ENCODE results near the gene CD48. TPM values are rescaled to one million over a fixed set of nuclear protein-coding genes. Genes with fewer than 3 reads are reported as not detected.

Gene CD48
- polyA plus RNA-seq, 1 donor (not counting 4 experiments of a cell fraction or from before 2014, with no cell fraction given), result 0.07 TPM

DNA sequence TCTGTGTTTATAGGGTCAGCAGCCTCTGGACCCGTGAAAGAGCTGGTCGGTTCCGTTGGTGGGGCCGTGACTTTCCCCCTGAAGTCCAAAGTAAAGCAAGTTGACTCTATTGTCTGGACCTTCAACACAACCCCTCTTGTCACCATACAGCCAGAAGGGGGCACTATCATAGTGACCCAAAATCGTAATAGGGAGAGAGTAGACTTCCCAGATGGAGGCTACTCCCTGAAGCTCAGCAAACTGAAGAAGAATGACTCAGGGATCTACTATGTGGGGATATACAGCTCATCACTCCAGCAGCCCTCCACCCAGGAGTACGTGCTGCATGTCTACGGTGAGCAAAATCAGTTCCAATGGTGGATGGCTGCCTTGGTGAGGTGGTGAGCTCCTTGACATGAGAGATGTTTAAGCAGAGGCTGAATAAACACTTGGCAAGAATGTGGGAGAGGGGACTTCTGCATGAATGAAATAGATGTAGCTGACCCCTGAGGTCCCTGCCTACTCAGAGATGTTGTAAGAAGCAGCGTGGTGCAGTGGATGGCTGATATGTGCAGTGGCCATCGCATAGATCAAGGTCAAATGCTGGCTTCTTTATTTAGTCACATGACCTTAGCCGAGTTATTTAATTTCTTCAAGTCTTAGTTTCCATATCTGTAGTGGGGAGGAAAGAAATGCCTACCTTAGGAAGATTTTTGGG is 36.7 kb upstream of the CD48 start:
- FAIRE-seq (peak; percentile 98), DNase-seq (ENCODE audit: low read depth, low spot score) (peak; percentile 87)
- Histone ChIP-seq H3K9me3 (ENCODE audit: control insufficient read depth, low read depth, low read length) (no peaks in the 10 kb centered on the region), H4K20me1 (ENCODE audit: control insufficient read depth, extremely low read depth, insufficient read depth, low read length) (no peaks in the 10 kb centered on the region), H3K36me3 (ENCODE audit: control insufficient read depth in 2 of 2, extremely low read depth in 1 of 2, insufficient read depth in 2 of 2, low read length in 2 of 2) (peaks cover 0 to 10% of the 10 kb centered on the region in 2 experiments), H3K27ac (ENCODE audit: control insufficient read depth, insufficient read depth, low read length) (peak overlapping the region; percentile 29), H3K4me3 (ENCODE audit: control insufficient read depth in 2 of 3, extremely low read depth in 1 of 3, insufficient read depth in 2 of 3, low read depth in 1 of 3, low read length in 3 of 3) (no peak overlapping the region), H3K27me3 (ENCODE audit: control insufficient read depth, extremely low read depth, insufficient read depth, low read length) (no peaks in the 10 kb centered on the region), H3K79me2 (ENCODE audit: control insufficient read depth, insufficient read depth, low read length) (no peaks in the 10 kb centered on the region), H3K9ac (ENCODE audit: control insufficient read depth, extremely low read depth, insufficient read depth, low read length) (no peak overlapping the region), H2AFZ (ENCODE audit: control insufficient read depth, low read length) (no peak overlapping the region), H3K9me1 (ENCODE audit: control insufficient read depth, extremely low read depth, insufficient read depth, low read length) (no peaks in the 10 kb centered on the region), H3K4me1 (ENCODE audit: control insufficient read depth, extremely low read depth, insufficient read depth, low read length) (peaks cover 18% of the 10 kb centered on the region), H3K4me2 (ENCODE audit: control insufficient read depth, extremely low read depth, insufficient read depth, low read depth, low read length) (peak overlapping the region; percentile 46)
- TF ChIP-seq, protein P1, sequence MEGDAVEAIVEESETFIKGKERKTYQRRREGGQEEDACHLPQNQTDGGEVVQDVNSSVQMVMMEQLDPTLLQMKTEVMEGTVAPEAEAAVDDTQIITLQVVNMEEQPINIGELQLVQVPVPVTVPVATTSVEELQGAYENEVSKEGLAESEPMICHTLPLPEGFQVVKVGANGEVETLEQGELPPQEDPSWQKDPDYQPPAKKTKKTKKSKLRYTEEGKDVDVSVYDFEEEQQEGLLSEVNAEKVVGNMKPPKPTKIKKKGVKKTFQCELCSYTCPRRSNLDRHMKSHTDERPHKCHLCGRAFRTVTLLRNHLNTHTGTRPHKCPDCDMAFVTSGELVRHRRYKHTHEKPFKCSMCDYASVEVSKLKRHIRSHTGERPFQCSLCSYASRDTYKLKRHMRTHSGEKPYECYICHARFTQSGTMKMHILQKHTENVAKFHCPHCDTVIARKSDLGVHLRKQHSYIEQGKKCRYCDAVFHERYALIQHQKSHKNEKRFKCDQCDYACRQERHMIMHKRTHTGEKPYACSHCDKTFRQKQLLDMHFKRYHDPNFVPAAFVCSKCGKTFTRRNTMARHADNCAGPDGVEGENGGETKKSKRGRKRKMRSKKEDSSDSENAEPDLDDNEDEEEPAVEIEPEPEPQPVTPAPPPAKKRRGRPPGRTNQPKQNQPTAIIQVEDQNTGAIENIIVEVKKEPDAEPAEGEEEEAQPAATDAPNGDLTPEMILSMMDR (optimal IDR thresholded peaks at IDR 0.05 in 1 of 3, IDR thresholded peaks at IDR 0.05 in 1 of 3, conservative IDR thresholded peaks at IDR 0.05 in 1 of 3; ENCODE audit: extremely low read depth in 1 of 3, insufficient read depth in 2 of 3, low read length in 3 of 3), result peak; percentile 32 to 71 (median 57)
- TF ChIP-seq EZH2 (IDR thresholded peaks at IDR 0.05; ENCODE audit: low read length), result no peak
- dilution Hi-C loops (cut with MboI; ENCODE audit: extremely low pct_ligation_motif_present, low sequenced_read_pairs), result no loop called here

DNA sequence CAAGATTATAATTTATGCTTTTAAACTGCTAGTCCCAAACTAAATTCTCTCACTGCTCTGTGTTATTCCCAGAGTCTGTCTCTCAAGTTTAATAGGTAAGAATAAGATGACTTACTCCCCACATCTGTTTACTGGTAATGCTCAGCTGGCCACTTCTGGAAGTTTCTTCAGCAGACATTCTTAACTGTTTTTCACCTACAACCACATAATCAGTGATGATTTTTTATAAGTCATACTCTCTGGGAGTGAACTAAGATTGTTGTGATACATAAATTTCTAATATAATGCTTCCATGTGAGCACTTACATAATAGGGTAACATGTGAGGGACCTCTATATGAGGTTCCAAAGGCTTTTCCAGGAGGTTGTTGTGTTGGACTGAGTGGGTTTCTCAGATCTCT is 36.1 kb upstream of the CD48 start:
- no peak overlapping the region for H3K4me3 ChIP-seq (ENCODE audit: control insufficient read depth in 2 of 3, extremely low read depth in 1 of 3, insufficient read depth in 2 of 3, low read depth in 1 of 3, low read length in 3 of 3)
- no peaks in the 10 kb centered on the region for H3K9me3 ChIP-seq (ENCODE audit: control insufficient read depth, low read depth, low read length)
- H3K27ac ChIP-seq (ENCODE audit: control insufficient read depth, insufficient read depth, low read length), result peak overlapping the region; percentile 29
- peaks cover 18% of the 10 kb centered on the region for H3K4me1 ChIP-seq (ENCODE audit: control insufficient read depth, extremely low read depth, insufficient read depth, low read length)
- no peak for TF ChIP-seq EZH2 (IDR thresholded peaks at IDR 0.05; ENCODE audit: low read length)
- FAIRE-seq (no peak), DNase-seq (ENCODE audit: low read depth, low spot score) (no peak)
- no peak overlapping the region for H3K4me2 ChIP-seq (ENCODE audit: control insufficient read depth, extremely low read depth, insufficient read depth, low read depth, low read length)
- no peaks in the 10 kb centered on the region for H4K20me1 ChIP-seq (ENCODE audit: control insufficient read depth, extremely low read depth, insufficient read depth, low read length)
- no peaks in the 10 kb centered on the region for H3K27me3 ChIP-seq (ENCODE audit: control insufficient read depth, extremely low read depth, insufficient read depth, low read length)
- no peaks in the 10 kb centered on the region for H3K79me2 ChIP-seq (ENCODE audit: control insufficient read depth, insufficient read depth, low read length)
- dilution Hi-C loops (cut with MboI; ENCODE audit: extremely low pct_ligation_motif_present, low sequenced_read_pairs), result no loop called here
- H3K36me3 ChIP-seq (ENCODE audit: control insufficient read depth in 2 of 2, extremely low read depth in 1 of 2, insufficient read depth in 2 of 2, low read length in 2 of 2), result peaks cover 0 to 10% of the 10 kb centered on the region in 2 experiments
- no peak overlapping the region for H3K9ac ChIP-seq (ENCODE audit: control insufficient read depth, extremely low read depth, insufficient read depth, low read length)
- no peaks in the 10 kb centered on the region for H3K9me1 ChIP-seq (ENCODE audit: control insufficient read depth, extremely low read depth, insufficient read depth, low read length)
- no peak overlapping the region for H2AFZ ChIP-seq (ENCODE audit: control insufficient read depth, low read length)

Data from keratinocyte (primary cell).